Astrocyte of the spinal cord (primary cell): ENCODE data around the gene EGFL6.

ENCODE experiments used
- DNase-seq: peaks from one replicate; pipeline ENCODE4 v3.0.0; 2011; ENCODE audit warnings: low read depth, low spot score
- H3K4me3 ChIP-seq: 2 replicates; pipeline ENCODE4 v1.5.1; 2011; ENCODE audit warnings: low read depth, mild to moderate bottlenecking, low read length, moderate library complexity
- in situ Hi-C: cut with HindIII; loops from 2 replicates; pipeline ENCODE4 v1.10.0; 2017; ENCODE audit warnings: low sequenced_read_pairs
- TF ChIP-seq, protein P1 (sequence below): IDR thresholded peaks from 2 replicates; pipeline ENCODE4 v1.5.1; 2012; ENCODE audit warnings: low read depth, mild to moderate bottlenecking, low read length, inconsistent platforms

Gene EGFL6

DNA sequence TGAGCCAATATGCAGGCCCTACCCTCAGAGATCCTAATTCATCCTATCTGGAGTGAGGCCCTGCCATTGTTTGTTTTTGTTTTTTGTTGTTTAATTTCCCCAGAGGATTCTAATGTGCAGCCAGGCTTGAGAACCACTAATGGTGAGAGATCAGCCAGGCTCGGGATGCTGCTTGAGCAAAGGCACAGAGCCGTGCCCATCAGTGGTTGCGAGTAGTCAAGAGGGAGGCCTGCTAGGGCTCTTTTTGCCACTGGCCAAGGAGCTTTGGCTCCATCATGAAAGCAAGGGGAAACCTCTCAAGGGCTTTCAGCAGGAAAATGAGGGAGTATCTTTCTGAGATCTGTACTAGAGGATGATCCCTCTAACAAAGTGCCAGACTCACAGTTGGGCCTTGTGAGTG, 86.3 kb downstream of the EGFL6 start:
- DNase-seq, result no peak
- in situ Hi-C loops, result no loop called here
- H3K4me3 ChIP-seq, result no peak overlapping the region
- TF ChIP-seq, protein P1, sequence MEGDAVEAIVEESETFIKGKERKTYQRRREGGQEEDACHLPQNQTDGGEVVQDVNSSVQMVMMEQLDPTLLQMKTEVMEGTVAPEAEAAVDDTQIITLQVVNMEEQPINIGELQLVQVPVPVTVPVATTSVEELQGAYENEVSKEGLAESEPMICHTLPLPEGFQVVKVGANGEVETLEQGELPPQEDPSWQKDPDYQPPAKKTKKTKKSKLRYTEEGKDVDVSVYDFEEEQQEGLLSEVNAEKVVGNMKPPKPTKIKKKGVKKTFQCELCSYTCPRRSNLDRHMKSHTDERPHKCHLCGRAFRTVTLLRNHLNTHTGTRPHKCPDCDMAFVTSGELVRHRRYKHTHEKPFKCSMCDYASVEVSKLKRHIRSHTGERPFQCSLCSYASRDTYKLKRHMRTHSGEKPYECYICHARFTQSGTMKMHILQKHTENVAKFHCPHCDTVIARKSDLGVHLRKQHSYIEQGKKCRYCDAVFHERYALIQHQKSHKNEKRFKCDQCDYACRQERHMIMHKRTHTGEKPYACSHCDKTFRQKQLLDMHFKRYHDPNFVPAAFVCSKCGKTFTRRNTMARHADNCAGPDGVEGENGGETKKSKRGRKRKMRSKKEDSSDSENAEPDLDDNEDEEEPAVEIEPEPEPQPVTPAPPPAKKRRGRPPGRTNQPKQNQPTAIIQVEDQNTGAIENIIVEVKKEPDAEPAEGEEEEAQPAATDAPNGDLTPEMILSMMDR, result no peak

DNA sequence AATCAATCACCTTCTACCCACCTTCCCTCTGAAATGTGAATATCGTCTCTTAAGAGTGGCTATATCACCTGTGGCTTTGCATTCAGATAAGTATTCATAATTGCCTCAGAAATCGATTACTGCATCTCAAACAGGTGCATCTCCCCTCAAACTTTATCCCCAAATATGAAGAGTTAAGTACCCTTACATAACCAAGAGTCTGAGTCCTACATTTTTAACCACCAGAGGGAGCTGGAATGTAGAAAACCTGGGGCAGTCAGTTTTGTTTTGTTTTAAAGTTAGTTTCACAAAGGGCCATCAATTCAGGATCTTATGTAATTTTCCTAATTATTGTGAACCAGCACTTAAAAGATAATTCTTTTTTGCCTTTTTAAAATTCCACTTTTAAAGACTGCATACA, 89.2 kb downstream of the EGFL6 start:
- no peak overlapping the region for H3K4me3 ChIP-seq
- in situ Hi-C loops, result no loop called here
- peak; percentile 74 for DNase-seq
- TF ChIP-seq, protein P1, result peak; percentile 68

DNA sequence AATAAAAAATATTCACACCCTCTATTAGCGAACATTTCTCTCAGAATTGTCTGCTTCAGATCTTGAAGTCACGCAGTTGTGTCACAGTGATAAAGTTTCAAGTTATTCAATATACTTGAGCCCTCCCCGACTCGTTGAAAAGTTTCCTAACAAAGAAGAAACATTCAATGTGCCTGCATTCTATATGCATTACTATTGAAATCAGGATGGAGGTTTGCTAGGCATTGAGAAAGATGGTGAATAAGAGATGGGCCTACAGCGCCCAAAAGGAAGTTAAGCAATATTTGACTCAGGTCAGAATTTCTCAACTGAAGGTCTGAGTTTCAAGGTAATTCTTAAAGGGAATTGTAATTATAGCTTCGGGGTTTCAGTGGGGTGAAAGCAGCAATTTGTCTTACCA, 89.7 kb downstream of the EGFL6 start:
- in situ Hi-C loops, result no loop called here
- TF ChIP-seq, protein P1, result no peak
- peak; percentile 20 for DNase-seq
- H3K4me3 ChIP-seq, result no peak overlapping the region

DNA sequence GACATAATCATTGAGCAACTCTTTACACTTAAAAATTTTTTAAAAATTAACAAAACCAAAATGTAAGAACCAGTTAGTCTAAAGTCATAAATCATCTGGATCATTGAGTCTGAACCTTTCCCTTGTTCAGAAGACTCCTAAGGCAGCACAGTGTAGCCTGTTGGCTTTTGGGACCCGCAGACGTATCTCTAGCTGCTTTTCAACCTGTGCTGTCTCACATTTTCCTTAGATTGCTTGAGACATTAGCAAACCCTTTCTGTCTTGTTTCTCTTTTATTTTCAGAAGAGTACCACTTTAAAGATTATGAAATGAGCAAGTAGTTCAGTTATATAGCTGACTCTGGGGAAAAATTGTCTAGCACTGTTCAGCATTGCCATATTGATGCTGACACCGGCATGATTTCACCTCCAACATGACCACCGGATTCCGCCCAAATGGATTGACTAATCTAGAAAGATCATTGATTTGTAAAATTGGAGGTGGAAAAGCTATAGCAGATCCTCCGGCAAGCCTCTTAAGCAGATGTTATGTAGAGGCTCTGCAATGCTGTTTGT, 92.4 kb downstream of the EGFL6 start:
- in situ Hi-C loops, result no loop called here
- TF ChIP-seq, protein P1, result no peak
- no peak overlapping the region for H3K4me3 ChIP-seq
- DNase-seq, result no peak

DNA sequence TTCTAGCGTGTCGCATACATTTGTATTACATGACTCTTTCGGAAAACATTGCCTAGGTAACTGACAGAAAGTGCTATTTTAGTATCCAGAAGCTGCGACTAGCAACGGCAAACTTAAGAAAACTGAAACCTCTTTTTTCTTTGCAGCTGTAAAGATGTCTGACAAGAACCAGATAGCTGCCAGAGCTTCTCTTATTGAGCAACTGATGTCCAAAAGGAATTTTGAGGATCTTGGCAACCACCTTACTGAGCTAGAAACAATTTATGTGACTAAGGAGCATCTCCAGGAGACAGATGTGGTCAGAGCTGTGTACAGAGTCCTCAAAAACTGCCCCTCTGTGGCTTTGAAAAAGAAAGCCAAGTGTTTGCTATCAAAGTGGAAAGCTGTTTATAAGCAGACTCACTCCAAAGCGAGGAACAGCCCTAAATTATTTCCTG, 93.0 kb downstream of the EGFL6 start:
- no peak for DNase-seq
- H3K4me3 ChIP-seq, result no peak overlapping the region
- TF ChIP-seq, protein P1, result no peak
- in situ Hi-C loops, result no loop called here

DNA sequence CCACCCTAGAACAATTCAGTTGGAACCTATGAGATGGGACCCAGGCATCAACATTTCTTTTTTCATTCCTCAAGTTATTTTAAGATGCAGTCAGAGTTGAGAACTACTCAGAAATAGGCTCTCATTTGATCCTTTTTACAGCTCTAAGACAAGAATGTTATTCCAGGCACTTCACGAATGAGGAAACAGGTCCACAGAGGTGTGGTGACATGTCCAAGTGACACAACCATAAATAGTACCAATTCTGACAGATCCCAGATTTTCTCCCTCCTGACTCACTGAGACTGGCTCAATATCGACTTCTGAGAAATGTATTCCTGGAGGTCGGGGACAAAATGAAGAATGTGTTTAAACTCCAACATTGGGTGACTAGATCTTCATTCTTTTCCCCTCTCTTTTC, 94.6 kb downstream of the EGFL6 start:
- TF ChIP-seq, protein P1, result no peak
- DNase-seq, result no peak
- H3K4me3 ChIP-seq, result no peak overlapping the region
- in situ Hi-C loops, result no loop called here

DNA sequence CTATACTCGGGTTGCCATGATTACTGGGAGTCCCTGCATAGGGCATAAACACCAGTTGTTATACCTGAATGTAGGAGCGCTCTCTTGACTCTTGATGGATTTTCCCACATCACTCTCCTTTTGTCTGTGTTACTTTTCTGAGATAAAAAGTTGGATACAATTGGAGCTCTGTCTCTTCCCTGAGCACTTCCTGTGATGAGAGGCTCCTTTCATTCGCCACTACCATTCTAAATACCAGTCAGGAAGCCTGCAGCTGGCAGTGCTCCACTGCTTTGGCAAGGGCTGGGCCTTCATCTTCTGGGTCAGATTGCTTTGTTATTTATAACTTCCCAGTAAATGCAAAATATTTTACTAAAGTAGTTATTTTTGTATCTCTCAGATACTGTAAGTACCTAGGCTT, 97.4 kb downstream of the EGFL6 start:
- TF ChIP-seq, protein P1, result no peak
- in situ Hi-C loops, result no loop called here
- DNase-seq, result no peak
- no peak overlapping the region for H3K4me3 ChIP-seq
